SIG-M5 treated with dmso at 0.1 percent for 504 hours (cell line): ENCODE measurements around the gene DENND5A.

Experiments used
- DNase-seq: peaks from one replicate; lab custom pipeline; 2025; ENCODE audit not compliant: unreplicated experiment; lab: John Stamatoyannopoulos, UW

Gene DENND5A

DNA sequence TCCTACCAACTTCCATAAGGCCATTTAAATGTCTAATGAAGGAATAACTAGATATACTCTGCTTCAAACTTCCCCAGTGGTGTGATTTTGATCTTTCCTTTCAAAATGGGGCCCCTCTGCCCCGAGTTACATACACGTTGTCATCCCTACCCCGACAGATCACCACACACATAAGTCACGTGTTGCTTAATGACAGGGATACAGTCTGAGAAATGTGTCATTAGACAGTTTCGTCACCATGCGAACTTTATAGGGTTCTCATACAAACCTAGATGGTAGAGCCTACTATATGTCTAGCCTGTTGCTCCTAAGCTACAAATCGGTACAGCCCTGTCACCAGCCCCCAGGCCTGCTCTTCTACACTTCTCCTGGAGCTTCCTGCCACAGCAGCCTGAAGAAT, 124.0 kb downstream of the DENND5A start:
- DNase-seq = no peak

DNA sequence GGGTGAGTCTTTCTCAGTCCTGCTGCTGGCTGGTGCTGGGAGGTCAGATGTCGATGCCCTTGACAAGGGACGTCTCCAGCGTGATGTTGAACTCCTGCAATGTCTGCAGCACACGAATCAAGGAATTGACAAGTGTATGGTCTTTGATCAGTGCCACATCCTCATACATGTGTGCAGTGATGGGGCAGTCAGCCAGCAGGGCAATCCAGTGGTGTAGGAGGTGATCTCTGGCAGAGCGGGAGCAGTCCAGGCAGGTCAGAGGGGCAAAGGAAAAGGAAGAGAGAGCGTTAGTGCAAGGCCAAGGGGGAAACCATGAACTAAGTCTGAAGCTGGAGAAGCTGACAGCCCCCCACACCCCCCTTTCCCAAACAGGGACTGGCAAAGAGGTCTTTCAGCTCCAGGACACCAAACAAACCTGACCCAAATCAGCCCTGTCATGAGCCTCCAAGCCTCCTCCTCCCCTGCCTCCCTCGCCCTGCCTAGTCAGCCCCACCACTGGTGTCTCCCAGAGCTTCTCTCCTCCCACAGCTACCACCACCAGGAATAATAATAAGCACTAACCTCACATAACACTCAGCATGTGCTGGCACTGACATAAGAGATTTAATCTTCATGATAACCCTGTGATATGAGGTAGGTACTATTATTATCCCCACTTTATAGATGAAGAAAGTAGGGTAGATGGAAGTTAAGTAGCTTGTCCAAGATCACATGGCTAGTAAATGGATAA, 125.4 kb downstream of the DENND5A start:
- no peak for DNase-seq

DNA sequence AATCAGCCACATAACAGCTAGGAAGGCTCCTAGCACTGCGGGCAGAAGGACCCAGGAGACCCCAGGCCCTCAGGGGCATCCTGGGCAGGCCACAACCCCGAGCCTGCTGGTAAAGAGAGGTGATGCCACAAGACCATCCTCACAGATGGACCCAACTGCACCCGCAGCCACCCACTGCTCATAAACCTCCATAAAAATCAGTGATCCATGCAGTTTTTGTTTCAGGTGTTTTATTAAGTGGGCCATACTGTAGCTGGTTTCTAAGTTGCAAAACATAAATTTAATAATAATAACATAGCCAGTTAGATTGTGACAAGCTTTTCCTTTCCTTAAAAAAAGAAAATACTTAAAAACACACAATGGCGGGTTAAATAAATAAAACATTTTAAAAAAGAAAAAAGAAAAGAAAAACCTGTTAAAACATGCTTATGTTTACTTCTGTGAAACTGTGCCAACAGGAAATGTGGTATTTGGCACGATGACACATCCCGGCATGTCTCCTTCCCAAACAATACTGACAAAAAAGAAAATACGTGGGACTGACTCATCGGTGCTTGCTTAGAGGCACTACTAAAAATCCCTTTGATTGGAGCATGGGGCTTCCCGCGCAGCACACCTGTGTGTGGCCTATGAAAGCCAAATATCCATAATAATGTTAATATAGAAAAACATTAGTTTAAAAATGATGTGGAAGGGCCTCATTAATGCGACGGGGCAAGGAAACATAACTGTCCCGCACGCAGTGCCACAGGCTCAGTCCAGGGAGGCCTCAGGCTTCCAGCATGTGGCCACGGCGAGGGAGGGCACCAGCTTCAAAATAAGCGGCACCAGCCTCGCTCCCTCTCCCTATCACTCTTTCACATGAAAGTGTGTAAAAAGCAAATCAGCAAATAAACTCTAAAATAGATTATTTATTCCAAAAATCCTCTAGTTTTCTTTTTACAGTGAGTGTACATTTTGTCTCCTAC, 126.3 kb downstream of the DENND5A start:
- no peak for DNase-seq

DNA sequence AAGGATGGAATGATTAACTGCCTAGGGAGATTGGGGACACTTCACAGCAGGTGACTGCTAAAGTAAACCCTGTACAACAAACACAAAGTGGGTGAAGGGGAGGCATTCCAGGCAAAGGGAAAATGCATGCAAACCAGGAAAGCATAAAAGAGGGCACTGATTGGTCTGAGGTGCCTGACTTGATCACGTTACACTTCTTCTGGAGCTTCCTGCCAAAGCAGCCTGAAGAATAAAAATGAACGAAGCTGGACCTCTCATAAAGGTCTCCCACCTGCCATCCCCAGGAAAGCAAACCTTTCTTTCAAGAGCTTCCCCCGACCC, 127.1 kb downstream of the DENND5A start:
- no peak for DNase-seq

DNA sequence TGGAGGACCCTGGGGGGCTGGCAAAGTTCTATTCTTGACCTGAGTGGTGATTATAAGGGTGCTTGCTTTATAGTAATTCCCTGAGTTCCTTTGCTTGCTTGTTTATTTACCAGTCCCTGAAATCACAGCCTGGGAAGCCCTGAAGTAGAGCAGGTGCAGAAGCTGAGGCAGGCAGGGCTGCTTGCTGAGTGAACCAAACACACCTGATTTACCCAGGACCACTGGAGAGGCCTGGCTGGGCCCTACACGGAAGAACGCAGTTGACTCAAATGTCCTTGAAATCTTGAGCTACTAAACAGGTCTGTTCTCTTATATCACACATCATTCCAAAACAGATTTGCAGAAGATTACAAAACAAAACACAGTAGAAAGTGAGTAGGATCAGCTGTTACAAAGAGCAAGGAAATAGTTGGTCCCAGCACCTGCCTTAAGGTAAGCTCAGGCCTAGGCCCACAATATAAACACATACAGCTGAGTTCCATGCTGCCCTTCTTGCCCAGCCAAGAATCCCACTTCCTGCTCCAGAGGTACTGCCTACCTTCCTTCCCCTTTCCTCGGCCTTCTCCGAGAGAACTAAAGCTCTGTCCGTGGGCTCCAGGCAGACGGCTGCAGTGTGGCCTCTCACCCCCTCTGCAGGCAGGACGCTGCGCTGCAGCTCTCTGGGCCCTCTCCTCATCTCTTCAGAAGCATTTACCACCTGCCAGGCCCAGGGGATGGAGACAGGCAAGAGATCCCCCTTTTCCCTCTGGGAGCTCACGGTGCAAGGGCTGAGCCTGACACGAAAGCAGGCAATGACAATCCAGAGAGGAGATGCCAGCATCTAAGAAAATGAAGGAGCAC, 127.6 kb downstream of the DENND5A start:
- peak; percentile 74 for DNase-seq

DNA sequence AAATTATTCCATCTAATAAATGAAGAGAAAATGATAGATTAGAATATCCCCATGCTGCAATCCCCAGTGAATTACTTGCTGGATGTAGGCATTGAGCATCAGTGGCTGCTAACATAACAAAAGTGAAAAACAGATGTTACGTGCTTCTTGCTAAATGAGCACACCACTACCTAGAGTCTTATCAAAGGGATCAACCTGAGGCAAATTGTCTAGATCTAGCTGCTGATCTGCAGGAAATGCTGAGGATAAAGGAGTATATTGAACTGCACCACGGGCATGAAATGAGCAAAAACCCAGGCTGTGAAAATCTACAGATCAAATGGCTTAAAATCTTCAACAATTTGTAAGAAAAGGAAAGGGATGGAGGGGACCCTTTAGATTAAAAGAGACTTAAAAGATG, 128.4 kb downstream of the DENND5A start:
- DNase-seq = no peak

DNA sequence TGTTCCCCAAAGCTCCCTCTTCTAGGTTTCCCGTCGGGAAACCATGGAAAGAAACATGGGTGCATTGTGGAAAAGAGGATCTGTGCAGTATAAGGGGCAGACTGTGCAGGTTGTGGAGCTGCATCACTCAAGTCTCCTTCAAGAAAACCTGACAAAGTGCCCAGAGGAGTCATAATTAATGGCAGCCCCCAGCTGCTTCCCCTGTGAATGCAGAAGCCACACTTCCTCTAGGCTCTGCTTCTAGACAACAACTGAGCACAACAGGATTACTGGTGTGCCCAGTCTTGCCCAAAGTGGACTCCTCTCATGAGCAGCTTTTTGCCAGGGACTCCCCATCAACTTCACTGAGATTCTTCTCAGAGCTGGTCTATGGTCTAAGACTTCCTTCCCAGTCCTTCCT, 131.2 kb downstream of the DENND5A start:
- DNase-seq = no peak

DNA sequence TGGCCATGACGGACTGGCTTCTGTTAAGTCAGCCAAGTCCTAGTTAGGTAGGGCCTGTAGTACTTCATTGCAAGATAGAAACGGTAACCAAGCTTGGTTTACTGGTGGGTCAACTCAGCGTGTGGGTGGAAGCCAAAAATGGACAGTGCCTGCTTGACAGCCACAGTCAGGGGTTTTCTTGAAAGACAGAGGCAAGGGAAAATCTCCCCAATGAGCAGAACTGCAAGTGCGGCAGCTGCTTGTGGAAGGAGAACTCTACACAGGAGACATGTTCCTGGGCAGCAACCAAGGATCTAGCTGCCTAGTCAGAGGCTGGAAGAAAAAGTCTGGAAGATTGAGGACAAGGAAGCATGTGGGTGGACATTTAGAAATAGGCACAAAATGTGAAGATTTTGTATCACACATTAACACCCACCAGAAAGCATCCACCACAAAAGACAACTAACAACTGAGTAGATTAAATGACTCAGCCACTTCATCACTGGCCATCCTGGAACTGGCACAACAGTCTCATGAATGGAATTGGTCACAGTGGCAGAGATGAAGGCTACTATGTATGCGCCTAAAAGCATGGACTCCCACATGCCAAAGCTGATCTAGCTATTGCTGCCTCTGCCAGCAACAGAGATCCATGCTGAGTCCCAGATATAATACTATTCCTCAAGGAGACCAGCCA, 132.8 kb downstream of the DENND5A start:
- DNase-seq = no peak

DNA sequence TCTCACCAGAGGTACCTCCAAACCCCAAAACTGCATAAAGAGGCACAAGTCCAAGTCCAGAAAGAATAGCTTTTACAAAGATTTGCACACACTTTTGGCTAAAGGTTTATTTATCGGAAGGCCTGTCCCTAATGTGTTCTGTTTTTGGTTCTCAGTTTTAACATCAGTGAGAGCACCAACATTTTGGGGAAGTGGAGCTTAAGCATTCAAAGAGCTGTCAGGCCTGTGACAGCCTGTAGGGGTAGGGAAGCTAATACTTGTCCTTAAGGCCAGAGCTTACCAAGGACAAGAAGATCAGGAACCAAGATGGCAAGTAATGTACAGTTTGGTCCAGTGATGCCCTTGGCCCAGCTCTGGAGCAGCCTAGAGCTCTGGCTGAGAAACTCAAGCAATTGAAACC, 134.9 kb downstream of the DENND5A start:
- peak; percentile 59 for DNase-seq

DNA sequence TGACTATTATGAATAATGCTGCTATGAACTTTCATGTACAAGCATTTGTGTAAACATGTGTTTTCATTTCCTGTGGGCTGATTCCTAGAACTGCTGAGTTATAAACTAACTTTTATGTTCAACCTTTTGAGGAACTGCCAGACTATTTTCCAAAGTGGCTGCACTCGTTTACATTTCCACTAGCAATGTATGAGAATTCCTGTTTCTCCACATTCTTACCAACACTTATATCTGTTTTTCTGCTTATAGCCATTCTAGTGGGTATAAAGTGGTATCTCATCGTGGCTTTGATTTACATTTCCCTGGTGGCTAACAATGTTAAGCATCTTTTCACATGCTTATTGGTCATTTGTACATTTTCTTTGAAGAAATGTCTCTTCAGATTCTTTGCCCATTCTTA, 138.5 kb downstream of the DENND5A start:
- DNase-seq = no peak

DNA sequence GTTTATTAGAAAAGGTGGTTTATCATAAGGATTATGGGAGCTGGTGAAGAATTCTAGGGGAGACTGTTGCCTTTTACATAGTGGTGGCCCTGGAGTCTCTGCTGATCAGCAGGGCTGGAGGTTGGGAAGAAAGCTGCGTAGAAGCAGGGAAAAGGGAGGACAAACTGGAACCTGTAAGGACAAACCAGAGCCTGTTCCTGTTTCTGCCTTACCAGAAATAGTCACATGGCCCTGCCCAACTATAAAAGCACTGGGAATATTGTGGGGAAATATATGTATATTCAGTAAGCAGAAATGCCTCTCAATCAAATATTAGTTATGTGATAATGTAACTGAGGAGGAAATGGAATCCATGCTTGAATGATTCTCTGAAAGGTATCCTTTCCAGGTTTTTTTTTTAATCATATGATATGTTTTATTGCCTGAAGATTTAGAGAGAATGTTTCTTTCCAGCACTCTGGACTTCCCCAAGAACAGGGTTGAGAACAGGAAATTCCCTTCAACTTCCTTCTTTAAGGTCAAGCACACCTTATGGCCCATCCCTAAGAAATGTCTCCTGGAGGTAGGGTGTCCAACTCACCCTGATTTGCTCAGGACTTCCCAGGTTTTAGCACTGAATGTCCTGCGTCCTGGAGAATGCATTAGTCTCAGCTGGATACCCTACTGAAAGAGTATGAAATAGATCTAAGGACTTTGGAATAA, 139.8 kb downstream of the DENND5A start:
- no peak for DNase-seq

DNA sequence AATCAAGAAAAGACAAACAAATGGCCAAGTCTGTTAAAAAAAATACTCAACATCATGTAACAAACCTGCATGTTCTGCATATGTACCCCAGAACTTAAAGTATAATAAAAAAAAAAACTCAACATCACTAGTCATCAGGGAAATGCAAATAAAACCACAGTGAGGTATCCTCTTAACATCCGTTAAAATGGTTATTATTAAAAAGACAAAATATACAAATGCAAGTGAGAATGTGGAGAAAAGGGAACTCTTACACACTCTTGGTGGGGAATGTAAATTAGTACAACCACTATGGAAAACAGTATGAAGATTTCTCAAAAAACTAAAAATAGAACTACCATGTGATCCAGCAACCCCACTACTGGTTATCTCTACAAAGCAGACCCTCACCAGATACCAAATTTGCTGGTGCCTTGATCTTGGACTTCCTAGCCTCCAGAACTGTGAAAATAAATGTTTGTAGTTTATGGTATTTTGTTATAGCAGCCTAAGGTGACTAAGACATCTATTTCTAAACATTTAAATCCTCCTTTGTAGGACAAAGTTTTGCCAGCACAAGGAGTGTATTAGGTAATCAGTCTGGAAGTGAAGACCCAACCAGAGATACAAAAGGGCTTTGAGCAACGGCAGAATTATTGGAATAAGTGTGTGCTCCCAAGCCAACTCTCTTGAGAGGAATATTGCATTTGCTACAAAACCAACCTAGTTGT, 141.4 kb downstream of the DENND5A start:
- no peak for DNase-seq

DNA sequence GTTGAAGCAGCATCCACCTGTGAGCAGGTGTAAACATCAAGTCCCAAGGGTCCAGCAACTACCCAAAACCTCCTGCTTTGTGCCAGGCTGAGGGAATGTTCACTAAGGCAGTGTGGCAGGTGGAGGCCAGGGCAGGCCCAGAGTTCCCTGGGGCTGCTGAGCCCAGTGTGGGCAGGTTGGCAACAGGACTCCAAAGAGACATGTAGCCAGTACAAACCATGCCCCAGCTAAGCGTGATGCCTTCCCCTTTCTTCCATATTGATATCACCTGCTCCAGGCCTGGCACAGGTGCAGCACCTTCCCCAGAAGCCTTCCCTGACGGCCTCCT, 143.7 kb downstream of the DENND5A start:
- no peak for DNase-seq

DNA sequence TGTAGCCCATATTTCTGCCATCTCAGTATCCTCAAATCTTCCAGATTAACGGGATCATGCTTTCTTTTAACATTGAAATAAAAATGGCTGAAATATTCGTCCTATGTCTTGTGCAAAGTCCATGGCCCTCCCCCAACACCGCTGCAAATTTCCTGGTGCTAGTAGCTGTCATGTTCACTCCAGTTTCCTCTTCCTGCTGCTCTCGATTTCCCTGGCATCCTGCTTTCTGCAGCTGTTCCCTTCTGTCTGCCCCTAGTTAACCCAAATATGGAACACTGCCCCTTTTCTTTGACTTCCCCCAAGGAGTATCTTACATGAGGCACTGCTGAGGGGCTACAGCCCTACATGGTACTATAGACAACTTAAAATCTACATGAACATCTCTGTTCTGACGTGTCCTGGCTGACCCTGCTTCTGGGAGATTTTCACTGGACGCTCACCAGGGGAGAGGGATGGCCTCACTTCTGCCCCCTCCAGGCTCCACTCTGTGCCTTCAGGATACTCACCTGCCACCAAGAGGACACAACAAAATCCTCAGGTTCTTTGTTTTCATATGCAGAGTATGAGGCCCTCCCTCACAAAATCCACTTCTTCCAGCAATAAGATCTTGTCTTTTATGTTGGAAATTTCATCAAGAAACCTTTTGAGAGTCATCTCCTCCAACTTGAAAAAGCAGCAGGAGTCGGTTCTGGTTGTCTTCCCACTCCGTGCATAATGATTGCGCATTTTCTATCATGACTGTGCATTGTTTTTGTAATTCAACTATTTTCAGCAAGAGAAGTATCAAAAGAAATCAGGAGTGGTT, 144.3 kb downstream of the DENND5A start:
- DNase-seq = no peak

DNA sequence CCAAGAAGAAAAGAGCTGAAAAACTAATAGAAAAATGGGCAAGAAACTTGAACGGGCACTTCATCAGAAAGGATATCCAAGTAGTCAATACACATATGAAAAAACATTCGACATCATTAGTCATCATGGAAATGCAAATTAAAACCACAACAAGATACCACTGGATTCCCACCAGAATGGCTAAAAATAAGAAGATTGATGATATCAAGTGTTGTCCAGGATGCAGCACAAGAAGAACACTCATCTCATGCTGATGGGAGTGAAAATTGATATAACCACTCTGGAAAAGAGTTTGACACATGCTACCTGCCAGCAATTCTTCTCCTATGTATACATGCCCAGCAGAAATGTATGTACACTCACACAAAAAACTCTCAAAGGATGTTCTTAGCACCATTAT, 146.9 kb downstream of the DENND5A start:
- DNase-seq = no peak

DNA sequence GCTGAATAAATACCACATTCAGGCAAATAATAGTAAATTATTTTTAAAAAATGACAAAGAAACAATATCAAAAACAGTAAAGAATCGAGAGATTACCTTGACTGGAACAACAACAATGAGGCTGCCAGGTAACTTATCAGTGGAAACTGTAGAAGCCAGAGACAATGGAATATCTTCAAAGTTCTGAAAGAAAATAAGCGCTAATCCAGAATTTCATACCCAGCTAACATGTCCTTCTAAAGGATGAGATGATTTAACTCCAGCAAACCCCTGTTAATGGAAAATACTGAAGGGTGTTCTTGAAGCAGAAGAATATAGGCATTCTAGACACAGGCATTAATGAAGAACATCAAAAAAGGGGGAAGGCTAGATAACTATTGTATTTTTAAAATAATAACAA, 153.1 kb downstream of the DENND5A start:
- no peak for DNase-seq

DNA sequence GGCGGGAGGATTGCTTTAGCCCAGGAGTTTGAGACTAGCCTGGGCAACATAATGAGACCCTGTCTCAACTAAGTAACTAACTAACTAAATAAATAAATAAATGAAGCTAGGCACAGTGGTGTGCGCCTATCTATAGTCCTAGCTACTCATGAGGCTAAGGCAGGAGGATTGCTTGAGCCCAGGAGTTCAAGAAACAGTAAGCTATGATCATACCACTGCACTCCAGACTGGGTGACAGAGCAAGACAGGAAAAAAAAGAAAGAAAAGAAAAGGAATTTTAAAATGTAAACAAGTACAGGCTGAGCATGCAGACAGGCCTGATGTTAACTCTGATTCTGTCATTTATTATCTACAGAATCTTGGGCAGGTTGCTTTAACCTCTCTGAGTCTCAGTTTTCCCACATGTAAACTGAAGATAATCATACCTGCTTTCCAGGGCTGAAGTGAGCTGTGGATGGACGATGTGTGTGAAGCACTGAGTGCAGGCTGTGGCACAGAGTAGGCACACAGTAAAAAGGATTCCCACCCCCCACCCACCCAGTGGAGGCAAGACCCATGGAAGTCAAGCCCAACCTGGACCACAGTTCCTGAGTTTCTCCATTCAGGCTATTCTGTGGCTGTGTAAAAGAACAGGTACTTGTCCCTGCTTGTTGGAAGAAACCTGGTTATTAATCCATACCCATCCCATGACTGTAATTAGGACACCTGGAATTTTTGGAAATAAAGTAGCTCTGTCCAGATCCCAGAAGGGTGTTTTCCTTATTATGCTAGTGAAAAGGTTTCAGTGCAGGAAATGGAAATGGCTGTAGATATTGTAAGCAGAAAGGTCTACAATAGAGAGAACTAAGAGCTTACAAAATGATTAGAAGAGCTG, 155.1 kb downstream of the DENND5A start:
- no peak for DNase-seq

DNA sequence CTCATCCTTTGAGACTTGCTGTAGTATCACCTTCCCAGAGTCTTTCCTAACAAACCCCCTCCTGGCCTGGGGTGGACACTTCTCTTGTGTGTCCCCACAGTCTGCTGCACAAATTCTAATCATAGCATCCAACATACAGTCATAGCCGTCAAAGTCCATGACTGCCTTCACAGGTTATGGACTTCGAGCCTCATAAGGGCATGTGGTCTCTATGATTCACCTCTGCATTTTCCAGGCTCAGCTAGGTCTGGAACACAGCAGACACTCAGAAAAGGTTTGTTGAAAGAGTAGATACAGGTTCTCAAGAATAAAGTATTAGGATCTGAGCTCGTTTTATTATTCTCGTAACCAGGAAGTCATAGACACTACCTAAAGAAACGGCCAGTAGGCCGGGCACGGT, 160.6 kb downstream of the DENND5A start:
- DNase-seq = no peak
